HG03108 (cell line): ENCODE data around the gene SOCS1.

Experiments
- ATAC-seq: cut with Tn5 transposase; IDR thresholded peaks from one replicate; pipeline ENCODE4 v1.9.1; 2021; ENCODE audit warnings: moderate library complexity; ENCODE audit not compliant: unreplicated experiment

Gene SOCS1

DNA sequence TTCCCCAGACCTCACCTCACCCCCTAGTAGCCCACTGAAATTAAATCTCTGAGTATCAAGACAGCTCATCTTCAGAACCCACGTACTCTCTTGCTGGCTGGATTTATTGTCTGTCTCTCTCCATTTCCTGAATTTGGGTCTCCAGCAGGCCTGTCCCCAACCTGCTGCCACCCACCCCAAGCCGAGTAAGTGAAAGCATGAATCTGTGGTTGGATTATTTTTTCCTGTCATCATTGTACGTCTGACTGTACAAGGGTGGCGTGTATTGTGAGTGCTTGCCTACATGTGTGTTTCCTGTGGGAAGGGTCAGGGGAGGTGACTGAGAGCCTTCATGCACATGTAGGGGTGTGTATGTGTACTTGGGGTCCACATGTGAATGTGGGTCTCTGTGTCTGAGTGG lies 7.7 kb upstream of the SOCS1 start:
- no peak for ATAC-seq

DNA sequence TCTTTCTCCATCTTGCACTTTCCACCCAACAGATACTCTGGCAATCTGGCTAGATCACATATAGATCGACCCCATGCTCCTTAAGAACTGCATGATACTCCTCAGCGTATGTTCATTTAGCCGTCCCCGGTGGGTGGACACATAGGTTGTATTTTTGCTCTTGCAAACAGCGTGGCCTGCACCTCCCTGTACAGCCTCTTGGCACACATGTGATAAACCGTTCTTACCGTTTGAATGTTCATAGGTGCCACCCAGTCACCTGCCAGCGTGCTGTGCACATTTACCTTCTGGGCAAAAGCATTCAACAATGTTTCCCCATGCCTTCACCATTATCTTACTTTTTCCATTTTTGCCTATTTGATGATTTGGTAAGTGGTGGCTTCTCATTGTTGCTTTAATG lies 6.9 kb upstream of the SOCS1 start:
- no peak for ATAC-seq

DNA sequence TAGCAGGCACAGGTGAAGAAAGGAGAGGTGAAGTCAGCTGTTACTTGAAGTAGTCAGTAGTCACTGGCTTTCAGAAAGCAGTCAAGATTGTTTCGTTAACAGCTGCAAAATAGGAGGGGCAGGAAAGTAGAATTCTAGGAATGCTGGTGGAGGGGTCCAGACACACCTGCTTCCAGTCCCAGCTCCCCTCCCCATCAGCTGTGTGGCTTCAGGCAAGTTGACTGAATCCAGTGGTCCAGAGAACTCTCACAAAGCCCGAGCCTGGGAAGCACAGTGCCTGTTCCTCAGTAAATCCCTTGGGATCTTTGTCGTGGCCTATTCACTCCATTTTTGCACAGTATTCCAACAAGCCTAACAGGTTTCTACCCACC lies 4.6 kb upstream of the SOCS1 start:
- ATAC-seq: no peak

DNA sequence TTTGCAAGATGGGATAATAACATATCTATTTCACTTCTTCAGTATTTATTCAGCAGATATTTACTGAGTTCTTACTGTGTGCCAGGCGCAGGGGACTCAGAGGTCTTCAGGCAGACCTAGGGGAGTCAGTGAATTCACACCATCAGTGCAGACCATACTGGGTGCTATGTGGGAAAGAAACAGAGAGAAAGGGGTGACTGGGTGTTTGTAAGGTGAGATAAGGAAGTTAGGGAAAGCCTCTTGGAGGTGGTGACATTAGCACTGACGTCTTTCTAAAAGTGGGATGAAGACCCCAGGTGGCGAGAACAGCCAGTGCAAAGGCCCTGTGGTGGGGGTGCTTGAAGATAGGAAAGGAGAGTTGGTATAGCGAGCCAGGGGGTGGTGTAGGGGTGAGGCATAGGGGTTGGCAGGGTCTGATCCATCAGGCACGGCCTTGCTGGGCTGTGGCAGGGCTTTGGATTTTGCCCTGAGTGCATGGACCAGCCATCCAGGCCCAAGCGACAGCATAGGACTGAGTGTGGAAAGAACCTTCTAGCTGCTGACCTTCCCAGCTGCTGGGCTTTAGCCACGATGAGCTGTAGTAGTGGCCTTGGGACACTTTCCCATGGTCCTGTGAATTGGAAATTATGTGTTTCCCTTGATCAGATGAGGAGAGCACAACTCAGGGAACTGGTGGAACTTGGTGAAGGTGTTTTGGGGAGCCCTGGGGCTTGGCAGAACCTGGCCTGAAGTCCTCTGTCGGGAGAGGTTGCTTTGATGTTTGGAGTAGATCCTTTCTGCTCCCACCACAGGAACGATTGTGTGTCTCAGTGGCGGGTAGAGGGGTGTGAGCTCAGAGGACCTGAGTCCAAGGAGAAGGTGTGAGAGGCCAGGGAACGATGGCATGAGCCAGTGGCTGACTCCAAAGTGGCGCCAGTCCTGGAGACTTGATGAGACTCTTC lies 3.9 kb upstream of the SOCS1 start:
- no peak for ATAC-seq

DNA sequence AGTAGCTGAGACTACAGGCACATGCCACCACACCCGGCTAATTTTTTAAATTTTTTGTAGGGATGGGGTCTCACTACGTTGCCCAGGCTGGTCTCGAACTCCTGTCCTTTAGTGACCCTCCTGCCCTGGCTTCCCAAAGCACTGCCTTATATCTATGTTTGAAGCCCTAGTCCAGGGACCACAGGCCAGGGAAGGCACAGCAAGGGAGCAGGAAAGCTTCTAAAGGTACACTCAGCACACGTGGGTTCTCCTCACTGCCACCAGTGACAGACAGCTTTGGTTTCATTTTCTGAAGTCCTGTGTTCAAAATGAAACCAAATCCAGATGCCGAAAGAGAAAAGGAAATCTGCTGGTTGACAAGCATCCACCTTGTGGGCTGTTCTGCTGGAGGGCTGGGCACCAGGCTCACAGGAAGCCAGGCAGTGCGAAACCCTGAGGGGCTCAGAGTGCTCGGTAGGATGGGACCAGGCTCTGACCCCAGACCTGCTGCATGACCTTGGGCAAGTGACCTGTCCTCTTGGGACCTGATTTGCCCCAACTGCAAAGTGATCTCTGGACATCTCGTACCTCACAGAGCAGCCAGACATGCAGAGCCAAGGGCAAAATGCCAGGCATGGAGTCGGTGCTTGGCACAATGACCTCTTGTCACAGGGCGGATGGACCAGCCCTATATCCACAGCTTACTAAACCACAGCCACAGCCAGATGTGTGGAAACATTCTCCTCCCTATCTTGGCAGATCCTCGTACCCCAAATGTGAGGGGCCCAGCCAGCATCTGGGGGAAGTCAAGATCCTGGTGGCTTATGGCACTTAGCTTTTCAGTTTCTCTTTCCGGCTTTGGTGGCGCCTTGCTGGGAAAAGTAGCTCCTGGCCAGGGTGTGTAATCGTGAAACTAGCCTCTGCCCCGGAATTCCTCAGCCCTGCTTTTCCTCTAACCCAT lies 2.8 kb upstream of the SOCS1 start:
- ATAC-seq: no peak

DNA sequence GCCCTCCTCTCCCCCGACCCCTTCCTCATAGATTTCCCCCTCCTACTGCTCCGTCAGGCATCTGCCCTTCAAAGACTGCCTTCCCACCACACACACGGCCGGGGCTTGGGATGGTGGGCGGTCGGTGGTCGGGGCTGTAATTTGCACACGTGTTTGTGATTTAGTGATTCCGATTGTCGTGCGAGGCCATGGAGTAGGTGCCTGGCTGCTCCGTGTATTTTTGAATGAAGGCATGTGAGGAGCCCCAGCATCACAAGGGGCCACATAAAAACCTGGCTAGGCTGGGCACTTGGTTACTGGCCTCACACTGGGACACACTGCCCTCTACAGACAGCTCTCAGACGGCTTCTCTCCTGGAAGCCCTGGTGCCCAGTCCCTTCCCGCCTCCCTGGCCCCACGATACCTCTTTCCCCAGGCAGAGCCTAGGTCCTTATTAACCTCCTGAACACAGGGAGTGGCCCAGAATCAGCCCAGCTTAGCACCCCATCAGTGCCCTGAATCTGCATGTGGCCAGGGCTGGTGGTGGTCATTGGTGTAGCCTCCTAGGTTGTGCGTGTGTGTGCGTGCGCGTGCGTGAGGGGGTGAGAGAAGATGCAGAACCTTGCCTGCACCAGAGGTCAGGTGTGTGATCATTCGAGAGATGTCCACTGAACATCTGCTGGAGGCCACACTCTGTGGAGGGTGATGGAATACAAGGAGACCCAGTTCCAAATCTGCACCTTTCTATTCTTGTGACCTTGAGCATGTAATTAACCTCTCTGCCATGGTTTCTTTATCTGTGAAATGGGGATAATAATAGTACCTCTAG lies 1.3 kb upstream of the SOCS1 start:
- ATAC-seq: no peak

DNA sequence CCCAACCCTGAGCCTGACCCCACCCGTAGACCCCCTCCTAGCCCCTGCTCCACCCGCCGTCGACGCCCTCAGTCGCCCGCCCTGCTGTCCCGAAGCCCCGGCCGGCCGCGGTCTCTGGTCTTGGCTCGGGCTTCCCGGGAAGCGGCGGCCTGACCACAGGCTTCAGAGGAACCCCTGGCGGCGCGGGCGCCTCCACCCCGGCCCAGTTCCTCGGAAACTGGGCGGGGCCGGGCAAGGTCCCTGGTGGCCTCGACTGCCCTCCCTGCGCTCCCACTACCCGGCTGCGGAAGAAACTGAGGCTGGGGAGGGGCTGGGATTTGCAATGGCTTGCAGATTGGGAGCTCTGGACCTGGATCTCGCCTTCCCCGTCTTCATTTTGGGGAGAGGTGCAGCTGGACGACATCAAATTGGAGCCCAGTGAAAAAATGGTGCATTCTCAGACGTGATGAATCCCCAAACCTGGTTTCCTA lies 692 bp upstream of the SOCS1 start:
- no peak for ATAC-seq

DNA sequence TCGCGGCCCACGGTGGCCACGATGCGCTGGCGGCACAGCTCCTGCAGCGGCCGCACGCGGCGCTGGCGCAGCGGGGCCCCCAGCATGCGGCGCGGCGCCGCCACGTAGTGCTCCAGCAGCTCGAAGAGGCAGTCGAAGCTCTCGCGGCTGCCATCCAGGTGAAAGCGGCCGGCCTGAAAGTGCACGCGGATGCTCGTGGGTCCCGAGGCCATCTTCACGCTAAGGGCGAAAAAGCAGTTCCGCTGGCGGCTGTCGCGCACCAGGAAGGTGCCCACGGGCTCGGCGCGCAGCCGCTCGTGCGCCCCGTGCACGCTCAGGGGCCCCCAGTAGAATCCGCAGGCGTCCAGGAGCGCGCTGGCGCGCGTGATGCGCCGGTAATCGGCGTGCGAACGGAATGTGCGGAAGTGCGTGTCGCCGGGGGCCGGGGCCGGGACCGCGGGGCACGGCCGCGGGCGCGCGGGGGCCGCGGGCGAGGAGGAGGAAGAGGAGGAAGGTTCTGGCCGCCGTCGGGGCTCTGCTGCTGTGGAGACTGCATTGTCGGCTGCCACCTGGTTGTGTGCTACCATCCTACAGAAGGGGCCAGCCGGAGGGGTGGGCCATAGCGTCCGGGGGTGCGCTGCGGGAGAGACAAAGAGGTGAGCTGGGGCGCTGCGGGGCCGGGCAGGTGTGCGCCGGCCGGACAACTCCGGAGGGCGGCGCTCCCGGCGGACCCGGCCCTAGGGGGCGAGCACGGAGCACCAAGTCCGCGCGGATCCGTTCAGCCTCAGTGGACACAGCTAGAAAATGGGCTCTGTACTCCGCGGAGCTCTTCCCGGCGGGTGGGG lies 879 bp downstream of the SOCS1 start:
- no peak for ATAC-seq

DNA sequence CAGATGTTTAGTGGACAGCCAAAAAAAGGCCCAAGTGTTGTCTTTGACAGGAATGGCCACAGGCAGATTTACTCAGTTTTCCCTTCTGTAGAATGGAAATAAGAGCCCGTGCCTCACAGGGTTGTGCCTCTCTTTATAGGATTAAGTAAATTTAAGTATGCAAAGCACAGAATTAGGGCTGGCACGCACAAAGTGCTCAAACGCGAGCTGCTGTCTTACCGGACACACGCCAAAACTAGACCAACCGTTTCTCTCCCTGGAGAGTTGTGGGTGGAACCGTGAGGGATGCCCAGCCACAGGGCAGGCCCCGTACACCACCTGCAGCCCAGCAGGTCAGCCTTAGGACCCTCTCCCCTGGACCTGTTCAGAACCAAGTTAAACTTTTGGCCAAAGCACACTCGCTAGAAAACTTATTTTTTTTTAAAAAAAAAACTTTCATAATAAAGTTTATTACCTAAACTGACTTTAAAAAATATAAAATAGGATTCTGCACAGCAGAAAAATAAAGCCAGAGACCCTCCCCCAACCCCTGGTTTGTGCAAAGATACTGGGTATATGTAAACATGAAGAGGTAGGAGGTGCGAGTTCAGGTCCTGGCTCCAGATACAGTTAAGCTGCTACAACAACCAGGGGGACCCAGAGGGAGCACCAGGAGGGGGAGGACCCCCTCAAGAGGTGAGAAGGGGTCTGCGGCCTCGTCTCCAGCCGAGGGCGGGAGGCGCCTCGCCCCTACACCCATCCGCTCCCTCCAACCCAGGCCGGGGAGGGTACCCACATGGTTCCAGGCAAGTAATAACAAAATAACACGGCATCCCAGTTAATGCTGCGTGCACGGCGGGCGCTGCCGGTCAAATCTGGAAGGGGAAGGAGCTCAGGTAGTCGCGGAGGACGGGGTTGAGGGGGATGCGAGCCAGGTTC lies 1.8 kb downstream of the SOCS1 start:
- ATAC-seq: no peak

DNA sequence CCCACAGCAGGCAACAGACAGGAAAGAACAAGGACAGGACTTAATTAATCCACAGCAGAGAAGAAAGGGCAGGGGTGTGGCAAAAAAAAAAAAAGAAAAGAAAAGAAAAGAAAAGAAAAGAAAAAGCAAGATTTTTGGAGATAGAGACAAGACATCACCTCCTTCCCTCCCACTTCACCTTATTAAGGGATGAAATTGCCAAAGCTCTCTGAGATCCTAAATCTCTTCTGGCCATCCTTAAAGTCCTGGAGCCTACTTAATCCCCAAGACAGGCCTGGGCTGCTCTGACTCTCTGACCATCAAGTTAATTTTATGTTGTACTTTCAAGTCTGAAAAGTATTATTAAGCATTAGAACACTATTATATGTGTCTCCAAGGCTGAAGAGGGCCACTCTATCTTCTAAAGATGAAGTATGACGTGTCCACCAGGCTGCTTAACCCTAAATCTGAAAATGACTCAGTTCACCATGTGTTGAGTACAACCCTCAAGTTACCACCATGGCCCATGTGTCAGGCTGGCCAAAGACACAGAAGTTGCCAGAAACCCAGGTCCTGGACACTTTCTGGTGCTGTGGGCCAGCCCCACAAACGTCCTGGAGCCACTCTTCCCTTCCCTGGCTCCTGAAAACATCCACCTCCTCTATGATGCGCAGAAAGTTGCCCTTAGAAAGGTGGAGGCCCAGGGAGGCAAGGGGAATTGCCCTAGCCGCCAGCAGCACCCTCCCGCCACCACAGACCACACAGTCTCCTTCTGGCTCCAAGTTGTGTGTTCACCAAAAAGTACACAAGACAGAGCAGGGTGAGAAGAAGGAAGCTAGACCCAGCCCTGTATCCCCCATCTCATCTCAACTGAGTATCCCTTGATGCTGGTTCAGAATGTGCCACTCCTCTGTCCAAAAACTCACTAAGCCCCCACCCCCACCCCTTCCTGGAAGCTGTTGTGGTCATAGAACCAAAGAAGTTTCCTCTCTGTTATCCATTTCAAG lies 2.7 kb downstream of the SOCS1 start:
- no peak for ATAC-seq

DNA sequence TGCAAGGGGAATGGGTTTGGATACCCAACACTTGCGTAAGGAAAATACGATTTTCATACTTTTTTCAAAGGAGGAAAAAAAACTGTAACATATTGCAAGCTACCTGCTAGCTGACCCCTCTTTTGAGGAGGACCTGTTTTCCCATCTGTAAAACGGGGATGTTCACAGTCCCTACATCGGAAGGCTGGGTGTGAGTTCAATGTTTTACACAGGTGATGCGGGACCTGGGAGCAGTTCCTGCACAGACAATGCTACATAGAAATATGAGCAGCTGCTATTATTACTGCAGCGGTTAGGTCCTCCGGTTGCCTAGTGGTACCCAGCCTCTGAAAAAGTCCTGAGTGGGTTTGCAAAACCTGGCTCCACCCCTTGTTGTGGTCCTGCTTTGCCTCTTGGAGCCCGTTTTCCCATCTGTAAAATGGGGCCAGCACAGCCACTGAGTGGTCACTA lies 3.5 kb downstream of the SOCS1 start:
- no peak for ATAC-seq

DNA sequence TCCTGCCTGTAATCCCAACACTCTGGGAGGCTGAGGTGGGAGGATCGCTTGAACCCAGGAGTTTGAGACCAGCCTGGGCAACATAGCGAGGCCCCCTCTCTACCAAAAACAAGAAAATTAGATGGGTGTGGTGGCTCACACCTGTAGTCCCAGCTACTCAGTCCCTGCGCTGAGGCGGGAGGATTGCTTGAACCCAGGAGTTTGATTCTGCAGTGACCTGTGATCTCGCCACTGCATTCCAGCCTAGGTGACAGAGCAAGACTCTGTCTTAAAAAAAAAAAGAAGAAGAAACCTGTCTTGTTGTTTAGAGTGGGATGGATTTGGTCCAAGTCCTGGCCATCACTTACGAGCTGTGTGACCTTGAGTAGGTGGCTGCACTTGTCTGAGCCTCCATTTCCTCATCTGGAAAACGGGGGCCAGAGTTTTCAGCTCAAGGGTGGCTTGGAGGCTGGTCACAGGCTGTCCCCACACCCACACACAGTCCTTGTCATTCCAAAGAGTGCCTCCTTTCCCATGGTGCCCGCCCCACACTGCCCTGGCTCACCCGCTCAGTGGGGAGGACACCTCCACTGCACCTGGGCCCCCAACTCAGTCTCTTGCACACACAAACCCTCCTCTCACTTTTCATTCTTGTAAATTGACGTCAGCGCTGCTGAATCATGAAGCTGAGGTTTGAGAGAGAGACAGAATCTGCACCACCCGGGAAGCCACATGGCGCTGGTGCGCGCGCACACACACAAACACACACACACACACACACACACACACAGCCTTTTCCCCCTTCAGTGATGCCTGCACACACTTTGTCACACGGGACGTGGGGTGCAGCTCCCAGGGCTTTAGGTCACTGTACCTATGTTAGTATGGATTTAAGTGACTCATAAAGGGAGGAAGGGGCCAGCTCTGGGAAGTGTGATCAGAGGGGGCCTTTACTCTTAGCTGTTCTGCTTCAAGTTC lies 4.2 kb downstream of the SOCS1 start:
- ATAC-seq: no peak

DNA sequence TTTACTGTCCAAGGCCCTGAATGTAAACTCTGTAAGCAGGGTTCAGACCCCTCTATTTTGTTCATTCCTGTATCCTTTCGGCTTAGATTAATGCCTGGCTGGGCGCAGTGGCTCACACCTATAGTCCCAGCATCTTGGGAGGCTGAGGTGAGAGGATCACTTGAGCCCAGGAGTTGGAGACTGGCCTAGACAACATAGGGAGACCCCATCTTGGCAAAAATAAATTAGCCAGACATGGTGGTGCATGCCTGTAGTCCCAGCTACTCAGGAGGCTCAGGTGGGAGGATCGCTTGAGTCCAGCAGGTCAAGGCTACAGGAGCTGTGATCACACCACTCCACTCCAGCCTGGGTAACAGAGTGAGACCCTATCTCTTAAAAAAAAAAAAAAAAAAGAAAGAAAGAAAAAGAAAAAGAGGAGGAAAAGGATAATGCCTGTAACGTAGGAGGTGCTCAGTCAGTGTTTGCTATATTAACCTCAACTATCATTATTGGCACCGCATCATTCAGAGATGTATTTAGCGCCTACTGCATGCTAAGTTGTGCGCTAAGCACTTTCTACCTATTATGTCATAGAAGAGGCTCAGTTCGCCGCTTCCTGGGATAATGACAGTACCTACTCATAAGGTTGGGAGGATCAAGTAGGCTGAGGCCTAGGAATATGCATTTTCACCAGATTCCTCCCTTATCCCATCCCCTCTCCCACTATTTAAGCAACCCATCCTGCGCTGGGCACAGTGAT lies 5.0 kb downstream of the SOCS1 start:
- ATAC-seq: no peak

DNA sequence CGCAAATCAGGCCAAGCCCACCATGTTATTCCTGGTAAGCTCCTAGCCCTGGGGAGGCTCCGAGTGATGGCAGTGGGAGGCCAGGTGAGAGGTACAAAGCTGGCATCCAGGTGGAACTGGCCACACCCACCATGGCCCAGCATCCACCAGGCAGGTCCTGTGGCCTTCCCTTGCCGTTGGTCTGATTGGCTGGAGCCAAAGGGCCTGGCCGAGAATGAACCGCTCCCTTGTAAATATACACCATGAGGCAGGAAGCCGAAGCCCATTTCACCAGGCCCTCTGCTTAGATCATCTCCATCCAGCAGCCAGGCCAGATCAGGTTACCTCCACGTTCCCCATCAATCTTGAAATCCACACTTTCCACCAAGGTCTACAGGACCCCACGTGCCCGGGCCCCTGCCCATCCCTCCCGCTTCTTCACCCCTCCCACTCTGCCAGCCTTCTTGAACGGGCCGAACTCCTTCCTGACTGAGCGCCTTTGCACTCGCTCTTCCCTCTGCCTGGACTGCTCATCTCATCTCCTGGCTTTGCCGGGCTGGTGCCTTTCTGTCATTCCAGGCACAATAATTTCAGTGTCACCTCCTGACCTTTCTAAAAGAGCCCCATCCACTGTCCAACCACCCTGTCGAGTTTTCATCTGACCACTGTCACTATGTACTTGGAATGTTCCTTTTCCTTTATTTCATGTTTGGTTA lies 5.8 kb downstream of the SOCS1 start:
- no peak for ATAC-seq
